ENCODE results near the gene STAU1.
"Not testable (repeated sequence)": the region's sequence is repeated elsewhere in the genome, so short reads cannot be mapped to it uniquely, and the experiment has no call there.

STAU1 gene

DNA sequence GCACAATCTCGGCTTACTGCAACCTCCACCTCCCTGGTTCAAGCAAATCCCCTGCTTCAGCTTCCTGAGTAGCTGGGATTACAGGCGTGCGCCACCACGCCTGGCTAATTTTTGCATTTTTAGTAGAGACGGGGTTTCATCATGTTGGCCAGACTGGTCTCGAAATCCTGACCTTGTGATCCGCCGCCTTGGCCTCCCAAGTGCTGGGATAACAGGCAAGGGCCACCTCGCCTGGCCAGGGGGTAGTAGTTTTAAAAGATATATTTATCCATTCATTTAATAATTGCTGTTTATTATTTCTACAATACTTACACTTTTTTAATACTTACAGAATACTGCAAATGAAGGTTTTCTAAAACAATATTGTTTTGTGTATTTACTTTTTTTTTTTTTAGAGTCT is 15.6 kb upstream of the STAU1 start:
- no peak for DNase-seq (ENCODE audit: low spot score)

DNA sequence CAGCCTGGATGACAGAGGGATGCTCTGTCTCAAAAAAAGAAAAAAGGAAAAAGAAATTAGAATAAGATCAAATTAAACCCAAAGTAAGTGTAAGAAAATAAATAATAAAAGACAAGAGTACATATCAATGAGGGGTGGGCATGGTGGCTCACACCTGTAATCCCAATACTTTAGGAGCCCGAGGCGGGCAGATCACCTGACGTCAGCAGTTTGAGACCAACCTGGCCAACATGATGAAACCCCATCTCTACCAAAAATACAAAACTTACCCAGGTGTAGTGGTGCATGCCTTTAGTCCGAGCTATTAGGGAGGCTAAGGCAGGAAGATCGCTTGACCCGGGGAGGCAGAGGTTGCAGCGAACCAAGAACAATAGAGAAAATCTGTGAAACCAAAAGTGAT is 14.9 kb upstream of the STAU1 start:
- DNase-seq (ENCODE audit: low spot score) = no peak

DNA sequence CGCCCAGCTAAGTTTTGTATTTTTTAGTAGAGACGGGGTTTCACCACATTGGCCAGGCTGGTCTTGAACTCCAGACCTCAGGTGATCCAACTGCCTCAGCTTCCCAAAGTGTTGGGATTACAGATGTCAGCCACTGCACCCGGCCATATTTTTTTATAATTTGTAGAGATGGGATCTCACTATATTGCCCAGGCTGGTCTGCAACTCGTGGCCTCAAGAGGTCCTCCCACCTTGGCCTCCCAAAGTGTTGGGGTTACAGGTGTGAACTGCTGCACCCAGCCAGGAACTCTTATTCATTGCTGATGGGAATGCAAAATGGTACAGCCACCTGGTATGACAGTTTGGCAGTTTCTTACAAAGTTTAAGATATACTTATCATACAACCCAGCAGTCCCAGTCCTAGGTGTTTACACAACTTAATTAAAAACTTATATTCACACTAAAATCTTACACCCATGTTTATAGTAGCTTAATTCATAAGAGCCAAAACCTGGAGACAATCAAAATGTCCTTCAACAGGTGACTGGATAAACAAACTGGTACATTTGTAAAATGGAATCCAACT is 11.7 kb upstream of the STAU1 start:
- no peak for DNase-seq (ENCODE audit: low spot score)

DNA sequence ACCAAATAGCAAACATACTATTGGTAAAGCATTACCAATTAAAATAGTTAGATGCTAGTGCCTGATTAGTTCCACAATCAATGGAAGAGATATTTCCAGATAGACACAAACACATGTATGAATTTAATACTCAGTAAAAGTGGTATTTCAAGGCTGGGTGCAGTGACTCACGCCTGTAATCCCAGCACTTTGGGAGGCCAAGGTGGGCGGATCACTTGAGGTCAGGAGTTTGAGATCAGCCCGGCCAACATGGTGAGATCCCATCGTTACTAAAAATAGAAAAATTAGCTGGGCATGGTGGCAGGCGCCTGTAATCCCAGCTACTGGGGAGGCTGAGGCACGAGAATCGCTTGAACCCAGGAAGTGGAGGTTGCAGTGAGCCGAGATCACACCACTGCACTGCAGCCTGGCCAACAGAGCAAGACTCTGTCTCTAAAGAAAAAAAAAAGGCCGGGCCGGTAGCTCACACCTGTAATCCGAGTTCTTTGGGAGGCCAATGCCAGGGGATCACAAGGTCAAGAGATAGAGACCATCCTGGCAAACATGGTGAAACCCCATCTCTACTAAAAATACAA is 4.9 kb upstream of the STAU1 start:
- DNase-seq (ENCODE audit: low spot score) = not testable (repeated sequence)

DNA sequence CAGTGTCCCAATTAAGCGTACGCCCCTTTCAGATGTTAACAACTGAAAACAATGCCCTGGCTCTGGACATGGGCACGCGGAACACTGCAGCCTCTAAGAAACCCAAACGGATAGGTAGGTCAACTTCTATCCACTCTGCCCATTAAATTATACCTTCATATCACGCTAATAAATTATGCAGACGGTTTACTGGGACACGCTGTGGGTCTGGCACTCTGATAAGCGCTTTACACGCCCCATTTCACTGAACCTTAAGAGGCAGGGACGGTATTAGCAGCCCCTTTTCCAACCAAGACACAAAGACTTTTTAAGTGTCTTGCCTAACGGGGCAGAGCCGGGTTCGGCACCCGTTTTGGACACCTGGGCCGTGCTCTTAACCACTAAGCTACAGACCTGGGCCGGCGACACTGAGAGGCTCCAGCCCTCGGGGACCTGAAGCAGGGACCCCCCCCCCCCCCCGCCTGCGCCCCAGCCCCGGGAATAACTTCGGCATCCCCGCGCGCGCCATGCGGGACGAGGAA is 744 bp downstream of the STAU1 start:
- DNase-seq (ENCODE audit: low spot score) = no peak

DNA sequence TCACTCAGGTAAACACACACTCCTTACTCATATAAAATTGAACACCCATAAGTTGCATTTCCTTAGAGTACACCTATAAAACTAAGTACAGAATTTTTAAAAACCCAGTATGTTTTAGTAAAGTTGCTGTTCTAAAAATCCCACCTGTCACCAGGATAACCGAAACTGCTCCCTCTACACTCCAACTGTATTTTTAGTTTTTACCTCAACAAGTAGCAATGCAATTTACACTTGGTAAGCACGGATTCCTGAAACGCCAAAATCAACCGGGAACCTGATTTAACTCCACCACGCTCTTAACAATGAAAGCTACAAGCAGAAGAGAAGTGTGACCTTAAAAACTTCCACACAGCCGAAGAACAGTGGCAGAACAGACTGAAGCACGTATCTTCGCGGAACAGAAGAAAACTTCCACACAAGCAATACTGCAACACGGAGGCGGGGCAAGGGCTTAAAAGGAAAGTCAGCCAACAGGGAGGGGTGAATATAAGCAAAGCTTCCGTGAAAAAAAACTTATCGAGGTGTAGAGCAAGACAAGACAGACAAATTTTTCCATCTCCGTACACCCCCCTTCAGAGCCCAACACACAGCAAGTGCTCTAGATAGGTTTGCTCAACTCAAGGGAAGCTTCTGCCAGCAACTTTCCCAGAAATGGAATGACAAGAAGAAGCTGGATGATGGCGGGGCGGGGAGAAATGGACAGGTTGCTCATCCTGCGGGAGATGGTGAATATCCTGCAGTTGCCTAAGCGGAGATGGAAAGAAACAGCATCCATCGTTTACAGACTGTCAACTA is 1.4 kb downstream of the STAU1 start:
- peak; percentile 71 for DNase-seq (ENCODE audit: low spot score)

DNA sequence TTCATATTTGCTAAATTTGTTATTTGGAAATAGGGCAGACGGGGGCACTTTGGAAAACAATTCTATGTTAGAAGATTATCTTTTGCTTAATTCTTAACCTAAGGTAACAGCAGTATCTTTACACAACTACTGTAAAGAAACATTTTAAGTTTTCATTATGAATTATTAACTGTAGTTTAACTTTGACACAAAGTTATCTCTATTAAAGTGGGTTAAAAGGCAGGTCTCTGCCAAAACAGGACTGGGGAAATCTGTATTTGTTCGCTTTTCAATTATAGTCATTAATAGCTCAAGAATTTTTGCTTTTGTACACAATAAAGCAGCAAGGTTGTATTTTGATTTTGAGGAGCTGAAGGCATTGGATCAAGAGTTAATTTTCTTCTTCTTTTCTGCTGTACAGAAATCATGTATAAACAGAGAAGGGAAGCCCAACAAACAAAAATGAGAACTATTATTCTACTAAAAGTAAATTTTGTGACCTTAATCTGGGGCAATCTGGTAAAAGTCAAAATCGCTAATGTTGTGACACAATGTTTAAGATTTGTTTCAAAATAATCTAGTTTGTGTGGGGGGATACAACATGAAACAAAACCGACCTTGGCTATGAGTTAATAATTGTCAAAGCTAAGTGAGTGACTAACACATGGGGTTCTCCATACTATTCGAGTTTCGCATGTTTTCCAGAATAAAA is 2.9 kb downstream of the STAU1 start:
- DNase-seq (ENCODE audit: low spot score) = no peak

DNA sequence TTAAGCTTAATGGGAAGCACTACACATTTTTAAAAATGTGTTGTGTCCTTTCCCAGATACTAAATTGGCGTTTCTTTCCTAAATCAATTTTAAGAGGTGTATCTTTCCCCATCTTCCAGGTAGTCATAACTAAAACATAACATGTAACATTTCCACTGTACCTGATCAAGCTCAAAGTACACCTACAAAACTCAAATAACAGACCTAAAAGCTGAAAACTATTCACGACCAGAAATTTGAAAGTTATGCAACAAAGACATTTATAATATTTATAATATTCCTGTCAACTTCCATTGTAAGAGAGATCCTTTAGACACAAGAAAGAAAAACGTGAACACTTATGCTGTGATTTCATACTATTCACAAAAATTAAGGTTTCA is 3.5 kb downstream of the STAU1 start:
- no peak for DNase-seq (ENCODE audit: low spot score)

DNA sequence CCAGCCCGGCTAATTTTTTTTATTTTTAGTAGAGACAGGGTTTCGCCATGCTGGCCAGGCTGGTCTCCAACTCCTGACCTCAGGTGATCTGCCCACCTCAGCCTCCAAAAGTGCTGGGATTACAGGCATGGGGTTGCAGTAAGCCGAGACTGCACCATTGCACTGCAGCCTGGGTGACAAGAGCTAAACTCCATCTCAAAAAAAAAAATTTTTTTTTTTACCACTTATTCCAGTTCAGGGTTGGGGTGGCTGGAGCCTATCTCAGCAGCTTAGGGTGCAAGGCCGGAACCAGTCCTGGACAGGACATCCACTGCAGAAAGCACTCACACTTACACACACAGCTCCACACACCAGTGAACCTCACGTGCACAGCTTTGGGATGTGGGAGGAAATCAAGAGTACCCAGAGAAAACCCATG is 4.0 kb downstream of the STAU1 start:
- not testable (repeated sequence) for DNase-seq (ENCODE audit: low spot score)

DNA sequence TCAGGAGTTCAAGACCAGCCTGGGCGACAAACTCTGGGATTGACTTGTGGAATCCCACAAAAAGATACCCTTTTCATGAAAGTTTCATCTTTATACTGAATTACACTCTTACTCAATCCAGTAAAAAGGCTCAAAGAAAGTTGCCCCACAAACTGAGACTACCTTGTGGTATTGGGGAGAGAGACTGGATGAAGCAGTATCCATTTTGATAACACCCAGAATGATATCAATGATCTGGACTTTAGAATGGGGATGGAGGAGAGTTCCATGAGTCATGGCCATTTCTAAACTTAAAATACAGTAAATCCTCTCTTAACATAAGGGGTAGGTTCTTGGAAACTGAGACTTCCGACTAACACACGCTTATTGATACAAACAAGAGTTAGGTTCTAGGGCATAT is 4.7 kb downstream of the STAU1 start:
- DNase-seq (ENCODE audit: low spot score) = no peak

DNA sequence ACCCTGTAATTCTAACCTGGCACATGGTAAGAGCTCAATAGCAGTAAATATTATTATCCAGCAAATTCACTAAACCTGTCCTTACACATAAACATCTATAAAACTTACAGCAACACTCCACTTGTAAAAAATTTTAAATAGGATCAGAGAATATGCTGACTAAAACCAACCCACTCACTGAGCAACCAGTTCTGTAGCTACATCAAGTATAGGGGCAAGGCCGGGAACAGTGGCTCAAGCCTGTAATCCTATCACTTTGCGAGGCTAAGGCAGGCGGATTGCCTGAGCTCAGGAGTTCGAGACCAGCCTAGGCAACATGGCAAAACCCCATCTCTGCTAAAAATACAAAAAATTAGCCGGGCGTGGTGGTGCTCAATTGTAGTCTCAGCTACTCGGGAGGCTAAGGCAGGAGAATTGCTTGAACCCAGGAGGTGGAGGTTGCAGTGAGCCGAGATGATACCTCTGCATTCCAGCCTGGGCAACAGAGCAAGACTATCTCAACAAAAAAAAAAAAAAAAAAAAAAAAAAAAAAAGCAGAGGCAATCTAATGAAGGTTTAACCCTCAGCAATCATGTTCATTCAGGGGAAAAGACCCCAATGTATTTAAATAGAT is 6.8 kb downstream of the STAU1 start:
- no peak for DNase-seq (ENCODE audit: low spot score)

DNA sequence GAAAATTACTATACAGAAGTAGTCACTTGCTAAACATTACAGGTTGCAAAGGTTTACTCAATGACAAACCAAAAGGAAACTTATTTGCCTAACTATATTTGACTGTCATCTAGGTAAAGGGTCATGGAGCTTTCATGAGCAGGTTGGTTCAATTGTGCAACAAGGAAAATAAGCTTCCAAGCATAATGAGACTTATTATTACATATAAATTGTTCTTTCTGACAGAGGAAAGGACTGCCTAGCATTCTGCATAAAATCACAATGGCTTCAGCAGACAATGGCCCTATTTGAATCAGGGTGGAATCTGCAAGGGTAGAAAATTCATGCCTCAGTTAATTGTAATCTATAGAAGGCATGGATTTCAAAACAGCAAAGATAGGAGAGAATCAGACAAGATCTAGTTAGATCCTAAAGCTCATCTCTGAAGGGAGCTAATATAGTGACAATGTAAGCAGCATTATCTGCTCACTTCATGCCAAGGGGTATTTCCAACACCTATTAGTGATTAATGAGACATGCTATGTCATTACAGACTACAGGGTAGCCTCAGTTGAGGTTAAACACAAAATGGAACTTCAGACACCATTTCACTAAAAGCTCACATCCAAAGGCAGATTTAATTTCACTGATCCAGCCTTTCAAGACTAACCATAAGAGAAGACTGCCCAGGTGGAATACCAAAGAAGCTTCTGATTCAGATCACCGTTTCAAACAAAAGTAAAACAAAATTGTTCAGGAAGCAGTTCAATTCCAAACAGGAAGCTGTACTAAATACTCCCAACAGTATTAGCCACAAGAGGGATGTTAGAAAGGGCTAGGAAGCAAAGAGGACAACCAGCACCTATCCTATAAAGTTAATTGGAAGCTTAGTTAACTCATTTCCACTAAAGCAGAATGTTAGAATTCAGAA is 8.5 kb downstream of the STAU1 start:
- DNase-seq (ENCODE audit: low spot score) = no peak

DNA sequence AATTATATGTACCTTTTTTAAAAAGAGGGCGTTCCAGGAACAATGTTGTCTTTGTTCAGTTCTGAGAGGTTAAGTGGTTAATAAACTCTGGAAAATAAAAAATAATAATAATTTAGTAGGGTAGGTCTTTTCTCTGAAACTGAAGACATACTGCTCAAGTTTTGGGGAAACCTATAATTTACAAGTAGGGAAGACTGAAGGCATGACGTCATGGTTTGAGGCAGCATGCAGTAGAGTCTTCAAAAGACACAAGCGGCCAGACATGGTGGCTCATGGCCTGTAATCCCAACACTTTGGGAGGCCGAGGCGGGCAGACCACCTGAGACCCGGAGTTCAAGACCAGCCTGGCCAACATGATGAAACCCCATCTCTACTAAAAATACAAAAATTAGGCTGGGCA is 14.0 kb downstream of the STAU1 start:
- no peak for DNase-seq (ENCODE audit: low spot score)

DNA sequence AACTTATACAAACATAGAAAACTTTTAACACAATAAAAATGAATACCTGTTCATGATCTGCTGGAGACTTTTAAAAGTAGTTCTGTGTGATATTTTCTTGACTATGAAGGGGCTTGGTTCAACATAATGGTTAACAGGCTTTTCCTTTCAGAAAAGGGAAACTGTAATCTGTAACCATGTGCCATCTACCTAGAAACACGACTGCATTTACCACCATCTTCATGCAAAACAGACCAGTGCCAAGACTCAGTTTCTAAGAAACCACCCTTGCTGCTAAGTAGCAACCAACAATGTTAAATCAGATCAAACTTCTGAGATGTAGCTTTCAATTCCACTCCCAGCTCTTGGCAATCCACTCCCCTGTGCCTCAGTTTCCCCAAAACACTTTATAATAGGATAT is 15.7 kb downstream of the STAU1 start:
- no peak for DNase-seq (ENCODE audit: low spot score)

DNA sequence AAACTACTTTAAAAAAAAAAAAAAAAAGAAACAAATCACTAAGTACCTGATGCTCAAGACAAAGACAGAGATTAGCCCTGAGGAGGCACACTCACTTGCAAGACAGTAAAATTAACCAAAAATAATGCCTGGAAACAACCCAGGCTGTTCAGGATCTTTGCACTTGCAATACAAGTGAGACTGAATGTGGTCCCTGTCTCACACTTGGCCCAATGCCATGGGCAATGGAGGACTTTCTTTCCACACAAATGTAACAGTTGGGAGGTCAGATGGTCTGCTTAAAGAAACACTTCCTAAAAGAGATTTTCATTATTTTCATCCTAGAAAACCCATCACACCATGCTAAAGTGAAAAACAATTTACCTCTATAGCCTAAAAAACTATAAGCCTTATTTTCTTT is 16.2 kb downstream of the STAU1 start:
- no peak for DNase-seq (ENCODE audit: low spot score)

DNA sequence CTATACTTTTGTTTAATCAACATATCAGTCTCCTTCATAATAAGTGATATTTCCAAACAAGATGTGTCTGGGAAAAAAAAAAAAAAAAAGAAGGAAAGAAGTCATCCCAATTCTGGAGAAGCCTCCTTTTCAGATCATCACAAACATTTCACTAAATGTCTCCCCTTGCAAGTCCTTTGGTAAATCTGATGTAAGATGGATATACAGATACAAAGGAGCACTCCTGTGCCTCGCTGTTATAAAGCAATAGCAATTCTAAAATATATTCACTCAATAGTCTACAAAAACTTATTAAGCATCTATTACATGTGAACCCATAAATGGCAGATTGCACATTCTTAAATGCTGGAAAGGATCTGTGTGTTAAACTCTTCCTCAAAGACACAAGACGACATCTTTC is 17.4 kb downstream of the STAU1 start:
- DNase-seq (ENCODE audit: low spot score) = no peak

DNA sequence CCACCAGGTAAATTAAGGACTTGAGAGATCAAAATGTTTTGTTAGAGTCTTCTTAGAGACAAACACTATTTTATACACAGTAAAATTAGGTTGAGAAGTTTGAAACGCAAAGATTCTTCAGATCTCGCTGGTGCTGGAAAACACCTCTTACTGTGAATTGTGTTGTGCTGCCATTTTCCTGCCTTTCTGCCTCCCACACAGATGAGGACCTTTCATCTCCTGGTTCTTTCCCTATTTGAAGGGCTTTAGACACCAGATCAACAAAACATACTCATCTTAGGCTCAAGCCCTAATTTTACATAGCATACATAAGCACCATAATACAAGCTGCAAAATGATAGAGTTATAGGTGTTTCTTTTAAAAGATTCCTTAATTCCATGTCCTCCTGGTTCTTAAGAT is 18.6 kb downstream of the STAU1 start:
- no peak for DNase-seq (ENCODE audit: low spot score)

DNA sequence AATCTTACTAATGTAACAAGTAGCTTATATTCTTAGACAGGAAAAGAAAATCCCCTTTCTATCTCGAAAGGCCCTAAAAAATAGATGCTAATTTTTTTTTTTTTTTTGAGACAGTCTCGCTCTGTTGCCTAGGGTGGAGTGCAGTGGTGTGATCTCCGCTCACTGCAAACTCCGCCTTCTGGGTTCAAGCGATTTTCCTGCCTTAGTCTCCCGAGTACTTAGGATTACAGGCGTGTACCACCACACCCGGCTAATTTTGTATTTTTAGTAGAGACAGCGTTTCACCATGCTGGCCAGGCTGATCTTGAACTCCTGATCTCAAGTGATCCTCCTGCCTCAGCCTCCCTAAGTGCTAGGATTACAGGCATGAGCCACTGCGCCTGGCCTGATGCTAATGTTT is 19.3 kb downstream of the STAU1 start:
- not testable (repeated sequence) for DNase-seq (ENCODE audit: low spot score)

DNA sequence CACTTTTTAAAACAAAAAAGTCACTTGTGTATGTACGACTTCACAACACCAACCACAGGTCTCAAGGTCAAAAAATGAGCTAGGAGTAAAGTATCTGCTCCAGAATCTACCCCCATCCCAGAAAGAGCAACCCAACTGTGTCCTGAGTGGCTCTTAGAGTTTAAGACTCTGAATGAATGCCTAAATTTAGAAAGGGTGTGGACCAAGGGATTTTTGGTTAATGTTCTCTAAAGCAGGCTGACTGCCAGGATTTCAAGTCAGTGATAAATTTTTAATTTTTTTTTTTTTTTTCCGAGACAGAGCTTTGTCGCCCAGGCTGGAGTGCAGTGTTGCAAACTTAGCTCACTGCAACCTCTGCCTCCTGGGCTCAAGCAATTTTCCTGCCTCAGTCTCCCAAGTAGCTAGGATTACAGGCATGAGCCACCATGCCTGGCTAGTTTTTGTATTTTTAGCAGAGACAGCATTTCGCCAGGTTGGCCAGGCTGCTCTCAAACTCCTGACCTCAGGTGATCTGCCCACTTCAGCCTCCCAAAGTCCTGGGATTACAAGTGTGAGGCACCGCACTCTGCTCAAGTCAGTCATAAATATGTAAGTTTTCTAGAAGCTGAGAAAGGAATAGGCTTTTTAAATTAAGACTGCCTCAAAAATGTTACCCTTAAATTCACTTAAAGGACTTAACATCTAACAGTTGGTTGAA is 20.2 kb downstream of the STAU1 start:
- DNase-seq (ENCODE audit: low spot score) = no peak

DNA sequence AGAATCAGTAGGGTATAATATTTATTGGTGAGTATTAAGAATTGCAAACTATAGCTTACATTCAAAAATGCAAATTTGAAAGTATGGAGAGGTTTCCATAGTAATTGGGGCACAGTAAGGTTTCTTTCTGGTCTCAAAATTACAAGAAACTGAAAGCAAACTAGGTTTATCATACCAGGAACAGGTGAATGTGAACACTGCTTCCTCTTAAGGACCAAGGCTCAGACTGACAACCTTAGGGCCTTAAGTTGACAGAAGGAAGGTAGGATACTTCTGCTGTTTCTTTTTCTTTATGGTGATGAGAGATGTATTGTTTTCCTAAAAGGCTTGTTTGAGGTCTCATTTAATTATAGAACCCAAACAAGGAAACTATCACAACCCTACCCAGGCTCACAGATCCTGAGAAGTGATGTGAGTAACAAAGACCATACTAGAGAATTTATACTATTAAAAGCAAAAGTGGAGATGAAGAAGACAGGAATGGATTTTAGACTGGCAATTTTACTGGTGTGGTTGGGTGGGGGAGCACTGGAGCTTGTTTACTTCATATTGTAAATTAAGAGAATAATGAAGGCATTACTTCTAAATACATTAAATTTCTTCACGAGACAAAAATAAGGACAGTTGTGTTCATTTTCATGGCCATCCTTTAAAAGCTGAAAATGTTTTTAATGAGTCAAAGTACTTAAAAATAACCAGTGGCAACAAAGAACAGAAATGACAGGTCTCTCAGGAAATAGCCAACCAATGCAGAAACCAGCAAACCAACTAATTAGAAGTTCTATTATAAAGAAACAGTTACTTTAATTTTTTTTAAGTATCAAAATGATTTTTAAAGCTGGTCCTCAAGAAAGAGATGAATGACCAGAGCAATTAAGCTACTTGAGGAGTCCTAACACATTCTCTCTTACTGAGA is 21.3 kb downstream of the STAU1 start:
- peak; percentile 9 for DNase-seq (ENCODE audit: low spot score)

Measured in CD4-positive, alpha-beta T cell treated with Interleukin-15 for 4 hours (primary cell).